ENCODE results near the gene ITGA3.

- no peak for TF ChIP-seq MAX (IDR thresholded peaks at IDR 0.05)
- TF ChIP-seq CBX8 (IDR thresholded peaks at IDR 0.05), result no peak
- TF ChIP-seq MAFK (IDR thresholded peaks at IDR 0.05; ENCODE audit: partially characterized antibody), result no peak
- TF ChIP-seq EP300 (IDR thresholded peaks at IDR 0.05), result no peak
- TF ChIP-seq CTCF (IDR thresholded peaks at IDR 0.05), result no peak
- no peak for TF ChIP-seq FOSB (CRISPR knock-in tag; IDR thresholded peaks at IDR 0.05)
- TF ChIP-seq RARB (CRISPR knock-in tag; IDR thresholded peaks at IDR 0.05), result no peak
- TF ChIP-seq POLR2A (IDR thresholded peaks at IDR 0.05; ENCODE audit: low read length), result no peak
- no peak for TF ChIP-seq RAD21 (conservative IDR thresholded peaks at IDR 0.05 in 1 of 2, IDR thresholded peaks at IDR 0.05 in 1 of 2)
- no peak for TF ChIP-seq E2F6 (IDR thresholded peaks at IDR 0.05; ENCODE audit: borderline replicate concordance, low read depth)
- no peak for TF ChIP-seq CHD2 (IDR thresholded peaks at IDR 0.05; ENCODE audit: low read length, partially characterized antibody)
Observed at GRCh38 chr17:50096758-50097157, 40.8 kb downstream of the ITGA3 start.

Data from A549 (cell line).